OCI-LY7 (cell line): ENCODE results near the gene DHFR2. TPM values are rescaled to one million over a fixed set of nuclear protein-coding genes. Genes with fewer than 3 reads are reported as not detected.
"Not testable (repeated sequence)": the region's sequence is repeated elsewhere in the genome, so short reads cannot be mapped to it uniquely, and the experiment has no call there.

Experiments used
- Bru-seq: library from RNA; stranded (reverse); fragments of 400-500 nt; gene quantifications from one replicate; lab custom pipeline; 2021; lab: Mats Ljungman, UMichigan
- BruChase-seq, 2 experiments: library from RNA; stranded (reverse); fragments of 400-500 nt; gene quantifications; one replicate each; lab custom pipeline; 2021; lab: Mats Ljungman, UMichigan
- BruUV-seq: library from RNA; stranded (reverse); fragments of 400-500 nt; replicated peaks from 2 replicates; lab custom pipeline; 2021; lab: Mats Ljungman, UMichigan
- CTCF ChIA-PET: fragments of 300-600 bp; sonication (Branson Sonifier 250); formaldehyde crosslinking; loops from one replicate; lab custom pipeline; 2022; ENCODE audit warnings: antibody characterized with exemption; ENCODE audit not compliant: unreplicated experiment; lab: Charles Lee
- POLR2A ChIA-PET: fragments of 300-600 bp; sonication (Branson Sonifier 250); formaldehyde crosslinking; loops from one replicate; lab custom pipeline; 2022; ENCODE audit warnings: antibody characterized with exemption; lab: Charles Lee
- DNase-seq: peaks from one replicate; pipeline ENCODE4 v3.0.0-alpha.2; 2015; ENCODE audit warnings: low spot score
- H2AFZ ChIP-seq: fragments of 200-600 bp; sonication (generic), shearing (Covaris generic); 2 replicates; pipeline ENCODE4 v1.6.1; 2014; ENCODE audit warnings: mild to moderate bottlenecking, antibody characterized with exemption, low read length, moderate library complexity
- H3K27ac ChIP-seq: fragments of 200-600 bp; sonication (generic); 2 replicates; pipeline ENCODE4 v1.5.1; 2014; ENCODE audit warnings: mixed run types, low read depth, mild to moderate bottlenecking, moderate library complexity, low read length, inconsistent platforms; ENCODE audit not compliant: poor library complexity, severe bottlenecking
- H3K36me3 ChIP-seq: fragments of 200-600 bp; sonication (generic); 2 replicates; pipeline ENCODE4 v1.6.1; 2014; ENCODE audit warnings: mild to moderate bottlenecking, antibody characterized with exemption, low read length, moderate library complexity, mixed read lengths; ENCODE audit not compliant: insufficient read depth
- H3K4me1 ChIP-seq: fragments of 200-600 bp; sonication (generic); 2 replicates; pipeline ENCODE4 v1.5.1; 2014; ENCODE audit warnings: mild to moderate bottlenecking, low read length; ENCODE audit not compliant: insufficient read depth, poor library complexity, severe bottlenecking
- H3K4me2 ChIP-seq: fragments of 200-600 bp; sonication (generic); 2 replicates; pipeline ENCODE4 v1.6.1; 2014; ENCODE audit warnings: mild to moderate bottlenecking, low read length
- H3K4me3 ChIP-seq: fragments of 200-600 bp; sonication (generic); 2 replicates; pipeline ENCODE4 v1.5.1; 2014; ENCODE audit warnings: mild to moderate bottlenecking, low read depth, low read length; ENCODE audit not compliant: poor library complexity, severe bottlenecking
- H3K79me2 ChIP-seq: fragments of 200-600 bp; sonication (generic); 2 replicates; pipeline ENCODE4 v1.6.1; 2016; ENCODE audit warnings: low read depth, mild to moderate bottlenecking, low read length, moderate library complexity, mixed read lengths; ENCODE audit not compliant: insufficient read depth
- H3K9me2 ChIP-seq: fragments of 200-600 bp; sonication (generic); 2 replicates; pipeline ENCODE4 v1.6.1; 2016; ENCODE audit warnings: mild to moderate bottlenecking, low read length, mixed read lengths; ENCODE audit not compliant: insufficient read depth
- H3K9me3 ChIP-seq: fragments of 200-600 bp; sonication (generic); 2 replicates; pipeline ENCODE4 v1.6.1; 2014; ENCODE audit warnings: mild to moderate bottlenecking, mixed run types, low read length, mixed read lengths
- H4K20me1 ChIP-seq: fragments of 200-600 bp; sonication (generic); 2 replicates; pipeline ENCODE4 v1.6.1; 2014; ENCODE audit warnings: mild to moderate bottlenecking, antibody characterized with exemption, low read length, moderate library complexity, mixed read lengths; ENCODE audit not compliant: insufficient read depth
- EZH2phosphoT487 ChIP-seq: fragments of 200-600 bp; sonication (generic); IDR thresholded peaks from 2 replicates; pipeline ENCODE4 v1.6.1; 2018; ENCODE audit warnings: low read depth, borderline replicate concordance, mild to moderate bottlenecking, mixed run types, antibody characterized with exemption, low read length, moderate library complexity, mixed read lengths
- intact Hi-C: fragments of 100-400 bp; cut with micrococcal nuclease; formaldehyde crosslinking; loops from one replicate; pipeline ENCODE4 v1.10.0; 2022; ENCODE audit not compliant: unreplicated experiment
- long read RNA-seq: library from polyadenylated mRNA; stranded (forward); transcript quantifications from one replicate; pipeline ENCODE4 v2.0.0, GENCODE V29; 2022
- total RNA-seq, 2 experiments: library from RNA; depleted of rRNA in 1 of 2; stranded (reverse); fragments of >200 nt in 1 of 2; shearing (Covaris generic) in 1 of 2; gene quantifications; 2 replicates each; pipeline ENCODE4 v1.2.3, GENCODE V29; 2014 to 2022
- TF ChIP-seq, protein P1 (sequence below): fragments of 200-600 bp; sonication (generic); conservative IDR thresholded peaks from 2 replicates; pipeline ENCODE4 v1.5.1; 2014; ENCODE audit warnings: mild to moderate bottlenecking, antibody characterized with exemption, low read length, moderate library complexity, mixed read lengths

The DHFR2 gene
- total RNA-seq (2014; rRNA removed; shearing (Covaris generic)): 4.5 and 5.0 TPM in 2 replicates
- total RNA-seq (2022): 5.7 and 8.2 TPM in 2 replicates
- percentile 71 among the genes with signal in this experiment for Bru-seq, nascent RNA
- percentile 60 among the genes with signal in this experiment for BruChase-seq, experiment 1, labeled RNA remaining after a 6-hour chase
- percentile 79 among the genes with signal in this experiment for BruChase-seq, experiment 2, labeled RNA remaining after a 2-hour chase
- long read RNA-seq, full-length matches to known transcripts: 9 of 13 reads
- long read RNA-seq, partial matches to known transcripts: 0 of 13 reads
- long read RNA-seq, other reads (novel, unspliced or antisense): 4 of 13 reads

DNA sequence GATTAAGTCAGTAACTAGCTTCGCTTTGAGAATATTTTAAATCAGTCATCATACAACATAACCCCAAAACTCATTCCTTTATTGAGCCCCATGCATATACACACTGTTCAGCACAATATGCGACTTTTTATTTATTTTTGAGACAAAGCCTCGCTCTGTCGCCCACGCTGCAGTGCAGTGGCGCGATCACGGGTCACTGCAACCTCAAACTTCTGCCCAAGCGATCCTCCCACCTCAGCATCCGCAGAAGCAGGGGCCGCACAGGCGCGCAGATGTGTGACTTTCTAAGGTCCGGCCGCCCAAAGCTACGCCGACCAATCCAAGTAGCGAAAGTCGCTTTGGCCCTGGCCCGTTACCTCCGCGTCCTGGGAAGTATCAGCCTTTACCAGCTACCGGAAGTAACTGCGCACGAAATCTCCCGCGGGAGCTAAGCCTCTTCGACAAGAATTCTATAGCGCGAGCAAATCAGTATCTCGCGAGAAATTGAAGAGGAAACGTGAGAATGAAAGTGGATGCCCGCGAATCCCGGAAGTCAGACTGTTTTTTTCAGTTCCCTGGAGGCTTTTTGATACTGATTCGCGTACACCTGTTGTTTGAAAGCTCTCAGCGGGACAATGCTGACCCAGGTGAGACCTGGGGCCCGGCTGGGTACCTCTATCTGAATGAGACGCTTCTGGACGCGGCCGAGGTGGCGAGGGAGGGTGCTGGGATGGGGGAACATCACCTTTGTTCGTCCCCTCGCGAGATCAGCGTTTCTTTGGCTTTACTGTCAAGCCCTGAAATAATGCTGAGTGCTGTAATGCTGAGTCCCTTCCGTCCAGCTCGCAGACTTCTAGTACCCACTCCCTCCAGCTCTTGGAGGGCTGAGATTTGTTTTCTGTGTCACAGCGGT, at the start of gene DHFR2, which contains the start of gene NSUN3:
DHFR2 (minus strand) TSS at position 404 of the 892 bp plus-strand sequence. CDS start 1,405 bp downstream, outside the sequence.
NSUN3 (plus strand) TSS at position 549 of the 892 bp plus-strand sequence; CDS start at position 615, 66 bp downstream.
- H3K79me2 ChIP-seq: peaks cover 40% of the 10 kb centered on the region
- BruUV-seq: TSS peak; percentile 80
- DNase-seq: peak; percentile 98
- peak within 1 kb of the TSS; percentile 96 for H2AFZ ChIP-seq
- POLR2A ChIA-PET: interaction anchor here (0.6 to 3.1 kb wide), 17 partner anchors 8 to 90 kb away, joined by 3 to 23 read pairs (median 5); partner anchors contain the start of genes ARL13B and STX19
- H4K20me1 ChIP-seq: no peaks in the 10 kb centered on the region
- peak within 1 kb of the TSS; percentile 94 for H3K4me2 ChIP-seq
- peaks cover 27% of the 10 kb centered on the region for H3K4me1 ChIP-seq
- peak within 1 kb of the TSS; percentile 94 for H3K27ac ChIP-seq
- intact Hi-C loops: loop anchor here (1.0 to 2.0 kb wide), 2 partner anchors 58 to 82 kb away; partner anchors contain the start of gene ARL13B
- H3K4me3 ChIP-seq: peak within 1 kb of the TSS; percentile 91
- no peak for TF ChIP-seq EZH2phosphoT487
- TF ChIP-seq, protein P1, sequence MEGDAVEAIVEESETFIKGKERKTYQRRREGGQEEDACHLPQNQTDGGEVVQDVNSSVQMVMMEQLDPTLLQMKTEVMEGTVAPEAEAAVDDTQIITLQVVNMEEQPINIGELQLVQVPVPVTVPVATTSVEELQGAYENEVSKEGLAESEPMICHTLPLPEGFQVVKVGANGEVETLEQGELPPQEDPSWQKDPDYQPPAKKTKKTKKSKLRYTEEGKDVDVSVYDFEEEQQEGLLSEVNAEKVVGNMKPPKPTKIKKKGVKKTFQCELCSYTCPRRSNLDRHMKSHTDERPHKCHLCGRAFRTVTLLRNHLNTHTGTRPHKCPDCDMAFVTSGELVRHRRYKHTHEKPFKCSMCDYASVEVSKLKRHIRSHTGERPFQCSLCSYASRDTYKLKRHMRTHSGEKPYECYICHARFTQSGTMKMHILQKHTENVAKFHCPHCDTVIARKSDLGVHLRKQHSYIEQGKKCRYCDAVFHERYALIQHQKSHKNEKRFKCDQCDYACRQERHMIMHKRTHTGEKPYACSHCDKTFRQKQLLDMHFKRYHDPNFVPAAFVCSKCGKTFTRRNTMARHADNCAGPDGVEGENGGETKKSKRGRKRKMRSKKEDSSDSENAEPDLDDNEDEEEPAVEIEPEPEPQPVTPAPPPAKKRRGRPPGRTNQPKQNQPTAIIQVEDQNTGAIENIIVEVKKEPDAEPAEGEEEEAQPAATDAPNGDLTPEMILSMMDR: no peak
- no peaks in the 10 kb centered on the region for H3K9me2 ChIP-seq
- CTCF ChIA-PET: interaction anchor here (0.6 kb wide), 1 partner anchor 20 kb away, joined by 4 read pairs; no protein-coding TSS in a partner anchor
- peaks cover 36% of the 10 kb centered on the region for H3K36me3 ChIP-seq
- H3K9me3 ChIP-seq: peaks cover 18% of the 10 kb centered on the region

DNA sequence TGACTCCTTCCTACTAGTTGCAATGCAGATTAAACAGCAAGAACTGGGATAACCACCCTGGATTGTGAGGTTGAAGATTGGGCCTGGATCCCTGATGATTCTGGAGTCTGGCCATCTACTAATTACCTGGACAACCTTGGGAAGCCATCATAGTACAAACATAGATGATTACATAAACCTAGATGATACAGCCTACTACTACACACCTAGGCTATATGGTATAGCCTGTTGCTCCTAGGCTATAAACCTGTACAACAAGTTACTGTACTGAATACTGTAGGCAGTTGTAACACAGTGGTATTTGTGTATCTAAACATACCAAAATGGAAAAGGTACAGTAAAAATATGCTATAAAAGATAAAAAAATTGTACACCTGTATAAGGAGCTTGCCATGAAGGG, 48.1 kb upstream of the DHFR2 start:
- intact Hi-C loops: no loop called here
- POLR2A ChIA-PET: interaction anchor here (1.0 kb wide), 1 partner anchor 9 kb away, joined by 15 read pairs; no protein-coding TSS in a partner anchor
- no peaks in the 10 kb centered on the region for H3K79me2 ChIP-seq
- no peak overlapping the region for H3K27ac ChIP-seq
- CTCF ChIA-PET: no interaction called here
- no peak for DNase-seq
- no peaks in the 10 kb centered on the region for H4K20me1 ChIP-seq
- H3K4me2 ChIP-seq: no peak overlapping the region
- no peak overlapping the region for H2AFZ ChIP-seq
- no TSS peak for BruUV-seq
- peaks cover 19% of the 10 kb centered on the region; the same call in 1 of the 2 replicates for H3K36me3 ChIP-seq
- H3K9me2 ChIP-seq: no peaks in the 10 kb centered on the region
- no peak overlapping the region for H3K4me3 ChIP-seq
- no peaks in the 10 kb centered on the region for H3K9me3 ChIP-seq
- peaks cover 8% of the 10 kb centered on the region for H3K4me1 ChIP-seq
- TF ChIP-seq EZH2phosphoT487: no peak
- TF ChIP-seq, protein P1: no peak

DNA sequence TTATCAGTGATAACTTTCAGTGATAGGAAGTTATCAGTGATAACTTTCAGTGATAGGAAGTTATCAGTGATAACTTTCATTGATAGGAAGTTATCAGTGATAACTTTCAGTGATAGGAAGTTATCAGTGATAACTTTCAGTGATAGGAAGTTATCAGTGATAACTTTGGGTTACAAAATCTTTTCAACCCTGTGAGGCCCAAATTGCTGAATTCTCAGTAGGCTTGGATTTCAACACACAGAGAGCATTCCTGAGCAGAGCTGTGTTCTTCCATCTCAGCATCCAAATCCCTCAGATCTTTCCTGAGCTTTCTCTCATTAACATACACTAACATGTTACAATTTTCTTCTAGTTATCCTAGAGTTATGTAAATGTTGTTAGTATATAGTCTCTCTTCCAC, 47.5 kb upstream of the DHFR2 start:
- H3K79me2 ChIP-seq, H2AFZ ChIP-seq, DNase-seq, H3K9me3 ChIP-seq, H3K4me1 ChIP-seq, H3K9me2 ChIP-seq, H4K20me1 ChIP-seq, H3K27ac ChIP-seq, BruUV-seq, CTCF ChIA-PET, intact Hi-C loops, H3K4me2 ChIP-seq, H3K4me3 ChIP-seq: not testable (repeated sequence)
- H3K36me3 ChIP-seq: peaks cover 25% of the 10 kb centered on the region
- POLR2A ChIA-PET: interaction anchor here (1.0 kb wide), 1 partner anchor 9 kb away, joined by 15 read pairs; no protein-coding TSS in a partner anchor
